ENCODE measurements around the gene FAM169A.

Gene FAM169A

DNA sequence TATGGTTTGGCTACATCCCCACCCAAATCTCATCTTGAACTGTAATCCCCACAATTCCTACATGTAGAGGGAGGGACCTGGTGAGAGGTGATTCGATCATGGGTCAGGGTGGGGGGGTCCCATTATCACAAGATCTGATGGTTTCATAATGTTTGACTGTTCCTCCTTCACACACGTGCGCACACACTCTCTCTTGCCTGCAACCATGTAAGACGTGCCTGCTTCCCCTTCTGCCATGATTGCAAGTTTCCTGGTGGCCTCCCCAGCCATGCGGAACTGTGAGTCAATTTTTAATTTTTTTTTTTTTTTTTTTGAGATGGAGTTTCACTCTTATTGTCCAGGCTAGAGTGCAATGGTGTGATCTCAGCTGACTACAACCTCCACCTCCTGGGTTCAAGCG, 27.0 kb downstream of the FAM169A start:
- peaks cover 26% of the 10 kb centered on the region for H3K36me3 ChIP-seq (ENCODE audit: low read depth)
- TF ChIP-seq CTCF (IDR thresholded peaks at IDR 0.05; ENCODE audit: poor library complexity, severe bottlenecking): no peak
- no peak for ATAC-seq (ENCODE audit: low read depth)

DNA sequence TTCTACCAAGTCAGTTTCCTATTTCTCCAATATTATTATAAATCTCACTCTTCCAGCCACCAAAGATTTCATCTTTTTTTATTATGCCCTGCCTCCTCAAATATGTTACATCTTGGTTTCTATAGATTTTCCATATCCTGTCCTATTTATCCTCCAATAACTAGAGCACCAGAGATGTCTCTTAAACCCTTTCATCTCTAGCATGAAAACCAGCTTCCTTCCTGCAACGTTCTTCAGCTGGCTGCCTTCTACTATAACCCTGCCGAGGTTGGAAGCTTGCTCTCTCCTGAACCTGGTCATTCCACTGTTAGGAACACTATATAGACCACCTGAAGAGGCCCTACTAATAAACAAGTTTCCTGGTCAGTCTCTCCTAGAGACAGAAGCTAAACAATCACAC, 27.9 kb downstream of the FAM169A start:
- Histone ChIP-seq H3K4me3 (ENCODE audit: severe bottlenecking) (no peak overlapping the region), H3K36me3 (ENCODE audit: low read depth) (peaks cover 26% of the 10 kb centered on the region), H3K27me3 (ENCODE audit: insufficient read depth, poor library complexity, severe bottlenecking) (no peaks in the 10 kb centered on the region), H3K9me3 (ENCODE audit: severe bottlenecking) (no peaks in the 10 kb centered on the region), H3K4me1 (ENCODE audit: insufficient read depth, poor library complexity, severe bottlenecking) (no peaks in the 10 kb centered on the region), H3K27ac (ENCODE audit: poor library complexity, severe bottlenecking) (no peak overlapping the region)
- TF ChIP-seq CTCF (IDR thresholded peaks at IDR 0.05; ENCODE audit: poor library complexity, severe bottlenecking): no peak
- no peak for ATAC-seq (ENCODE audit: low read depth)
- no peak for DNase-seq (ENCODE audit: low spot score)

More for the DNA sequence above, 27.0 kb downstream of the FAM169A start:
- Histone ChIP-seq H3K27ac (ENCODE audit: poor library complexity, severe bottlenecking) (no peak overlapping the region), H3K9me3 (ENCODE audit: severe bottlenecking) (no peaks in the 10 kb centered on the region), H3K27me3 (ENCODE audit: insufficient read depth, poor library complexity, severe bottlenecking) (no peaks in the 10 kb centered on the region), H3K4me1 (ENCODE audit: insufficient read depth, poor library complexity, severe bottlenecking) (no peaks in the 10 kb centered on the region), H3K4me3 (ENCODE audit: severe bottlenecking) (no peak overlapping the region)
- DNase-seq (ENCODE audit: low spot score): no peak

- H3K27ac ChIP-seq (ENCODE audit: poor library complexity, severe bottlenecking): no peak overlapping the region
- no peaks in the 10 kb centered on the region for H3K27me3 ChIP-seq (ENCODE audit: insufficient read depth, poor library complexity, severe bottlenecking)
- no peaks in the 10 kb centered on the region for H3K9me3 ChIP-seq (ENCODE audit: severe bottlenecking)
- no peak overlapping the region for H3K4me3 ChIP-seq (ENCODE audit: severe bottlenecking)
- no peak for ATAC-seq (ENCODE audit: low read depth)
- DNase-seq (ENCODE audit: low spot score): no peak
- H3K36me3 ChIP-seq (ENCODE audit: low read depth): peaks cover 26% of the 10 kb centered on the region
- no peaks in the 10 kb centered on the region for H3K4me1 ChIP-seq (ENCODE audit: insufficient read depth, poor library complexity, severe bottlenecking)
- no peak for TF ChIP-seq CTCF (IDR thresholded peaks at IDR 0.05; ENCODE audit: poor library complexity, severe bottlenecking)
Measured at GRCh38 chr5:74837115-74837514, 29.1 kb downstream of the FAM169A start.

- Histone ChIP-seq H3K36me3 (ENCODE audit: low read depth) (peaks cover 20% of the 10 kb centered on the region), H3K4me1 (ENCODE audit: insufficient read depth, poor library complexity, severe bottlenecking) (no peaks in the 10 kb centered on the region), H3K27me3 (ENCODE audit: insufficient read depth, poor library complexity, severe bottlenecking) (no peaks in the 10 kb centered on the region), H3K9me3 (ENCODE audit: severe bottlenecking) (no peaks in the 10 kb centered on the region), H3K27ac (ENCODE audit: poor library complexity, severe bottlenecking) (no peak overlapping the region), H3K4me3 (ENCODE audit: severe bottlenecking) (no peak overlapping the region)
- no peak for DNase-seq (ENCODE audit: low spot score)
- ATAC-seq (ENCODE audit: low read depth): no peak
- TF ChIP-seq CTCF (IDR thresholded peaks at IDR 0.05; ENCODE audit: poor library complexity, severe bottlenecking): no peak
Measured at GRCh38 chr5:74833537-74834266, 32.5 kb downstream of the FAM169A start.

DNA sequence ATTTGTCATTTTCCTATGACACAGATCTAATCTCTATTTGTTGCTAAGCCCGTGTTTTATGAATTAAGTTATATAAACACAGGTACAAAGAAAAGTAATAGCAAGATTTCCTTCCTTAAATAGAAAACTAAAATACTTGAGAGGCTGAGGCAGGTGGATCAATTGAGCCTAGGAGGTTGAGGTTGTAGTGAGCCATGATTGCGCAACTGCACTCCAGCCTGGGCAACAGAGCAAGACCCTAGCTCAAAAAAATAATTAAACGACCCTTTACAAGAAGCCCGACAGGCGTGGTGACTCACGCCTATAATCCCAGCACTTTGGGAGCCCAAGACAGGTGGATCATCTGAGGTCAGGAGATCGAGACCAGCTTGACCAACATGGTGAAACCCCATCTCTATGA, 36.8 kb downstream of the FAM169A start:
- H3K4me1 ChIP-seq (ENCODE audit: insufficient read depth, poor library complexity, severe bottlenecking): no peaks in the 10 kb centered on the region
- H3K27me3 ChIP-seq (ENCODE audit: insufficient read depth, poor library complexity, severe bottlenecking): no peaks in the 10 kb centered on the region
- no peak for TF ChIP-seq CTCF (IDR thresholded peaks at IDR 0.05; ENCODE audit: poor library complexity, severe bottlenecking)
- H3K36me3 ChIP-seq (ENCODE audit: low read depth): 0 out of 2 replicates have a peak, but pooled peaks cover 3% of the 10 kb centered on the region
- DNase-seq (ENCODE audit: low spot score): no peak
- no peak for ATAC-seq (ENCODE audit: low read depth)
- H3K27ac ChIP-seq (ENCODE audit: poor library complexity, severe bottlenecking): no peak overlapping the region
- H3K9me3 ChIP-seq (ENCODE audit: severe bottlenecking): no peaks in the 10 kb centered on the region
- H3K4me3 ChIP-seq (ENCODE audit: severe bottlenecking): no peak overlapping the region

Measured in RWPE2 (cell line).